Uterus (tissue), 4 donors: ENCODE measurements around the gene SAMM50. TPM values are rescaled to one million over a fixed set of nuclear protein-coding genes. Genes with fewer than 3 reads are reported as not detected.

Source experiments
- DNase-seq, 2 donors: peaks; one replicate each; pipeline ENCODE4 v3.0.0-alpha.2; 2019 to 2020
- H3K27ac ChIP-seq, 2 donors: fragments of 200-600 bp; sonication (generic); 1 replicate in 1 of 2; 2 replicates in 1 of 2; pipeline ENCODE4 v1.5.1; 2016 to 2018
- H3K27me3 ChIP-seq, 2 donors: fragments of 200-600 bp; sonication (generic); one replicate each; pipeline ENCODE4 v1.5.1; 2018 to 2019; ENCODE audit warnings: control low read depth in 1 of 2
- H3K36me3 ChIP-seq, 2 donors: fragments of 200-600 bp; sonication (generic); one replicate each; pipeline ENCODE4 v1.5.1; 2019; ENCODE audit warnings: control low read depth in 1 of 2
- H3K4me1 ChIP-seq, 2 donors: fragments of 200-600 bp; sonication (generic); one replicate each; pipeline ENCODE4 v1.5.1; 2018 to 2019; ENCODE audit warnings: control low read depth in 1 of 2
- H3K4me3 ChIP-seq, 2 donors: fragments of 200-600 bp; sonication (generic); 1 replicate in 1 of 2; 2 replicates in 1 of 2; pipeline ENCODE4 v1.5.1; 2018 to 2019; ENCODE audit warnings: mild to moderate bottlenecking in 1 of 2
- H3K9me3 ChIP-seq, 2 donors: fragments of 200-600 bp; sonication (generic); one replicate each; pipeline ENCODE4 v1.5.1; 2019; ENCODE audit warnings: control low read depth in 1 of 2
- POLR2A ChIP-seq, 2 donors: fragments of 450-650 bp; IDR thresholded peaks; one replicate each; pipeline ENCODE4 v1.6.1; 2016; ENCODE audit warnings: antibody characterized with exemption in 2 of 2, mild to moderate bottlenecking in 1 of 2, moderate library complexity in 1 of 2
- intact Hi-C: fragments of 100-400 bp; cut with DNase I; formaldehyde crosslinking; loops from one replicate; pipeline ENCODE4 v1.15.1; 2023; ENCODE audit warnings: low total_unique reads
- total RNA-seq, 4 donors: library from RNA; depleted of rRNA in 3 of 4; stranded (reverse); fragments of >200 nt in 3 of 4; gene quantifications; one replicate each; pipeline versions ENCODE4 v1.1.0 to v1.2.4, GENCODE V29; 2014 to 2023
- TF ChIP-seq, protein P1 (sequence below), 4 experiments: fragments of 200-600 bp in 2 of 4; fragments of 450-650 bp in 2 of 4; sonication (generic) in 2 of 4; IDR thresholded peaks; one replicate each; pipeline ENCODE4 v1.5.1; 2016 to 2019; ENCODE audit warnings: antibody characterized with exemption in 4 of 4, mild to moderate bottlenecking in 2 of 4, moderate library complexity in 1 of 4
- donor health status: DM: yes; HTN: yes; CAD: no.

The SAMM50 gene
- total RNA-seq, 4 donors from 2014 or later: 16.2 to 58.2 (median 24.8) TPM

DNA sequence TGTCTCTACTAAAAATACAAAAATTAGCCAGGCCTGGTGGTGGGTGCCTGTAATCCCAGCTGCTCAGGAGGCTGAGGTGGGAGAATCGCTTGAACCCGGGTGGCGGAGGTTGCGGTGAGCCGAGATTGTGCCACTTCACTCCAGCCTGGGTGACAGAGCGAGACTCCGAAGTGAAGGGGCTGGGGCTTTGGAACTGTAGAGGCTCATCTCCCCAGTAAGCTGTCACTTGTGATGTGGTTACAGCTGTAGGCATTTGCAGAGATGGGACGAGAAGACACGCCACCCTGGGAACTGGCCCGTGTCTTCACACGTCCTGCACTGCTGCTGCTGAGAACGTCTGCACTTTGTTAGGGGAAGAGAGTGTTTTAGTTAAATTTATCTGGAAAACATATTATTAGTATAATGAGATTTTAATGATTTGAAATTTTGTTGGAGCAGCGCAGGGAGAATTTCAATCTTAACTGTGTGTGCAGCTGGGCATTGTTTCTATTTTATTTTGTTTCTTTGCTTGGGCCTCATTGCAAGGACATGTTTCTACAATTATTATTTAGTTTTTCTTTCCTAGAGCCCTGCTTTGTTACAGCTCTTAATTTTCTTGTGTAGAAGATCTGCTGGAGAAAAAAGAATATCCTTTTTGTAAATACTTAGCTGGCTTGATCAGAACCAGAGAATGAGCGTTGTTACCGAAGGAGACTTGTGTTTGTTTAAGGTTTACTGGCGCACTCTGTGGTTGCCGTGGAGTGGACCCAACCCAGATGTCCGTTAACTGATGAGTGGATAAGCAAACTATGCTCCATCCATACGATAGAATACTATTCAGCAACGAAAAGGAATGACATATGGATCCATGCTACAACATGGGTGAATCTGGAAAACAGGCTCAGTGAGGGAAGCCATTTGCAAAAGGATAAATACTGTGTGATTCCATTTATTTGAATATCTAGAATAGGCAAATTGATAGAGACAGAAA is 87.3 kb downstream of the SAMM50 start:
- no peak for TF ChIP-seq POLR2A (IDR thresholded peaks at IDR 0.05)
- TF ChIP-seq, protein P1, sequence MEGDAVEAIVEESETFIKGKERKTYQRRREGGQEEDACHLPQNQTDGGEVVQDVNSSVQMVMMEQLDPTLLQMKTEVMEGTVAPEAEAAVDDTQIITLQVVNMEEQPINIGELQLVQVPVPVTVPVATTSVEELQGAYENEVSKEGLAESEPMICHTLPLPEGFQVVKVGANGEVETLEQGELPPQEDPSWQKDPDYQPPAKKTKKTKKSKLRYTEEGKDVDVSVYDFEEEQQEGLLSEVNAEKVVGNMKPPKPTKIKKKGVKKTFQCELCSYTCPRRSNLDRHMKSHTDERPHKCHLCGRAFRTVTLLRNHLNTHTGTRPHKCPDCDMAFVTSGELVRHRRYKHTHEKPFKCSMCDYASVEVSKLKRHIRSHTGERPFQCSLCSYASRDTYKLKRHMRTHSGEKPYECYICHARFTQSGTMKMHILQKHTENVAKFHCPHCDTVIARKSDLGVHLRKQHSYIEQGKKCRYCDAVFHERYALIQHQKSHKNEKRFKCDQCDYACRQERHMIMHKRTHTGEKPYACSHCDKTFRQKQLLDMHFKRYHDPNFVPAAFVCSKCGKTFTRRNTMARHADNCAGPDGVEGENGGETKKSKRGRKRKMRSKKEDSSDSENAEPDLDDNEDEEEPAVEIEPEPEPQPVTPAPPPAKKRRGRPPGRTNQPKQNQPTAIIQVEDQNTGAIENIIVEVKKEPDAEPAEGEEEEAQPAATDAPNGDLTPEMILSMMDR (IDR thresholded peaks at IDR 0.05): no peak
- intact Hi-C loops: no loop called here
- H3K4me3 ChIP-seq: no peak overlapping the region
- H3K27me3 ChIP-seq: no peaks in the 10 kb centered on the region
- no peak overlapping the region for H3K27ac ChIP-seq
- no peak for DNase-seq
- H3K4me1 ChIP-seq: peaks cover 0 to 4% of the 10 kb centered on the region in 2 donors
- H3K9me3 ChIP-seq: no peaks in the 10 kb centered on the region
- H3K36me3 ChIP-seq: no peaks in the 10 kb centered on the region

DNA sequence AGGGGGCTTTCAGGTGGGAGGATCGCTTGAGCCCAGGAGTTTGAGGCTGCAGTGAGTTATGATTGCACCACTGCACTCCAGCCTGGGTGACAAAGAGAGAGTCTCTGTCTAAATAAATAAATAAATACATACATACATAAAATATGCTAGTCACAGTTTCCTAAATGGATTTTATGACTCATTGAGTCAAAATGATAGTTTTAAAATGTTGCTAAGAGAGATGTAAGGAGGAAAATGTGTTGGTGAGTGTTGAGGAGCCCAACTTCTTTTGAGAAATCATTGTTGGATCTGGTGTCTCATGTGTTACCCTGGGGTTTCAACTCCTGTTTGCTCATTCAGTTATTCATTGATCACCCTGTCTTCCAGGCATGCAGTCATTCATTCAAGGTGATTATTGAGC is 89.9 kb downstream of the SAMM50 start:
- intact Hi-C loops: no loop called here
- no peak for DNase-seq
- Histone ChIP-seq H3K9me3 (no peaks in the 10 kb centered on the region), H3K4me1 (no peaks in the 10 kb centered on the region), H3K27me3 (no peaks in the 10 kb centered on the region), H3K36me3 (no peaks in the 10 kb centered on the region), H3K27ac (no peak overlapping the region), H3K4me3 (no peak overlapping the region)
- TF ChIP-seq POLR2A (IDR thresholded peaks at IDR 0.05): no peak
- TF ChIP-seq, protein P1 (IDR thresholded peaks at IDR 0.05): no peak

Other genes starting within 250 kb of the SAMM50 start
- 1 to 10 TPM; 2.0 to 8.4 (median 5.7) TPM for gene EFCAB6, start 143.1 kb upstream of the SAMM50 start, total RNA-seq
- 1 to 10 TPM in 1 of 4 donors, not detected in 3; 2.1 TPM for gene SULT4A1, start 92.9 kb upstream of the SAMM50 start, total RNA-seq
- gene PNPLA5, start 63.4 kb upstream of the SAMM50 start, total RNA-seq: not detected
- gene PNPLA3, start 31.6 kb upstream of the SAMM50 start, total RNA-seq: 1 to 10 TPM in 1 of 4 donors, under 1 TPM in 1, not detected in 2; 0.58 to 1.3 TPM
- gene PARVB, start 68.9 kb downstream of the SAMM50 start, total RNA-seq: 10 to 100 TPM; 27.7 to 88.5 (median 41.7) TPM
- gene PARVG, start 225.5 kb downstream of the SAMM50 start, total RNA-seq: 10 to 100 TPM in 1 of 4 donors, 1 to 10 TPM in 3; 5.0 to 25.3 (median 8.4) TPM